ENCODE data around the gene PTPRS. TPM values are rescaled to one million over a fixed set of nuclear protein-coding genes. Genes with fewer than 3 reads are reported as not detected.
"Not testable (repeated sequence)": the region's sequence is repeated elsewhere in the genome, so short reads cannot be mapped to it uniquely, and the experiment has no call there.

PTPRS gene
- total RNA-seq = 100 to 1,000 TPM in 7 of 8 experiments, 10 to 100 TPM in 1; 80.0 to 240 (median 147) TPM

GRCh38 chr19:5340637-5341447, at the start of gene PTPRS:
Gene PTPRS (minus strand): TSS chr19:5340812. CDS start chr19:5286140, 54,672 bp downstream.
- H3K27ac ChIP-seq = peak within 1 kb of the TSS; percentile 90 to 97

GRCh38 chr19:5389353-5389752, 48.7 kb upstream of the PTPRS start:
- in situ Hi-C loops (cut with MboI; ENCODE audit: low pct_unique_long_range_greater_than_20kb in 2 of 9, low sequenced_read_pairs in 9 of 9, unreplicated experiment in 9 of 9) = no loop called here
- Histone ChIP-seq H3K27ac (no peak overlapping the region), H3K4me3 (no peak overlapping the region), H3K4me1 (replicated peaks in 1 of 2) (peaks cover 12 to 22% of the 10 kb centered on the region in 2 donors)
- WGBS, 10 experiments = 14 to 100% (median 69%) methylated on average over 1 to 6 of the region's 6 CpGs; no CpG with 5 or more reads in 2 of the 10 experiments
- ATAC-seq (replicated peaks in 6 of 8) = no peak

More at GRCh38 chr19:5340637-5341447, at the start of gene PTPRS:
- 2 to 10% methylated on average over 4 to 10 of the region's 81 CpGs; no CpG with 5 or more reads in 8 of the 10 experiments for WGBS, 10 experiments
- ATAC-seq (replicated peaks in 6 of 8) = peak; percentile 65 to 88 (median 72)
- peaks cover 19 to 30% of the 10 kb centered on the region in 2 donors for H3K4me1 ChIP-seq (replicated peaks in 1 of 2)
- H3K4me3 ChIP-seq = peak within 1 kb of the TSS; percentile 62 to 99 (median 82)
- in situ Hi-C loops (cut with MboI; ENCODE audit: low pct_unique_long_range_greater_than_20kb in 2 of 9, low sequenced_read_pairs in 9 of 9, unreplicated experiment in 9 of 9) = no loop called here

GRCh38 chr19:5387472-5387871, 46.9 kb upstream of the PTPRS start:
- Histone ChIP-seq H3K27ac (no peak overlapping the region), H3K4me3 (no peak overlapping the region), H3K4me1 (replicated peaks in 1 of 2) (peaks cover 0 to 3% of the 10 kb centered on the region in 2 donors)
- WGBS, 10 experiments = 71 to 100% (median 100%) methylated on average over 1 of the region's 1 CpG; no CpG with 5 or more reads in 5 of the 10 experiments
- in situ Hi-C loops (cut with MboI; ENCODE audit: low pct_unique_long_range_greater_than_20kb in 2 of 9, low sequenced_read_pairs in 9 of 9, unreplicated experiment in 9 of 9) = no loop called here
- peak in 1 of 8 experiments; percentile 12 for ATAC-seq (replicated peaks in 6 of 8)

- 47 to 87% (median 77%) methylated on average over 2 to 8 of the region's 16 CpGs; no CpG with 5 or more reads in 3 of the 10 experiments for WGBS, 10 experiments
Measured at GRCh38 chr19:5386841-5387240, 46.2 kb upstream of the PTPRS start.

GRCh38 chr19:5381197-5381596, 40.6 kb upstream of the PTPRS start:
- ATAC-seq (replicated peaks in 6 of 8); H3K27ac ChIP-seq; H3K4me1 ChIP-seq (replicated peaks in 1 of 2); in situ Hi-C loops (cut with MboI; ENCODE audit: low pct_unique_long_range_greater_than_20kb in 2 of 9, low sequenced_read_pairs in 9 of 9, unreplicated experiment in 9 of 9); H3K4me3 ChIP-seq: not testable (repeated sequence)
- 57 to 100% (median 93%) methylated on average over 1 to 6 of the region's 6 CpGs for WGBS, 10 experiments

More at GRCh38 chr19:5386841-5387240, 46.2 kb upstream of the PTPRS start:
- ATAC-seq (replicated peaks in 6 of 8) = no peak
- Histone ChIP-seq H3K4me1 (replicated peaks in 1 of 2) (no peaks in the 10 kb centered on the region), H3K4me3 (no peak overlapping the region), H3K27ac (no peak overlapping the region)
- in situ Hi-C loops (cut with MboI; ENCODE audit: low pct_unique_long_range_greater_than_20kb in 2 of 9, low sequenced_read_pairs in 9 of 9, unreplicated experiment in 9 of 9) = no loop called here

GRCh38 chr19:5380215-5380919, 39.8 kb upstream of the PTPRS start:
- H3K4me3 ChIP-seq = no peak overlapping the region
- in situ Hi-C loops (cut with MboI; ENCODE audit: low pct_unique_long_range_greater_than_20kb in 2 of 9, low sequenced_read_pairs in 9 of 9, unreplicated experiment in 9 of 9) = no loop called here
- no peaks in the 10 kb centered on the region for H3K4me1 ChIP-seq (replicated peaks in 1 of 2)
- H3K27ac ChIP-seq = no peak overlapping the region
- ATAC-seq (replicated peaks in 6 of 8) = no peak
- WGBS, 10 experiments = 29 to 96% (median 80%) methylated on average over 1 to 9 of the region's 9 CpGs; no CpG with 5 or more reads in 1 of the 10 experiments

- Histone ChIP-seq H3K4me3 (no peak overlapping the region), H3K27ac (no peak overlapping the region), H3K4me1 (replicated peaks in 1 of 2) (no peaks in the 10 kb centered on the region)
- WGBS, 10 experiments = 67 to 100% (median 86%) methylated on average over 1 to 3 of the region's 4 CpGs; no CpG with 5 or more reads in 5 of the 10 experiments
- in situ Hi-C loops (cut with MboI; ENCODE audit: low pct_unique_long_range_greater_than_20kb in 2 of 9, low sequenced_read_pairs in 9 of 9, unreplicated experiment in 9 of 9) = no loop called here
- no peak for ATAC-seq (replicated peaks in 6 of 8)
Measured at GRCh38 chr19:5376928-5377327, 36.3 kb upstream of the PTPRS start.

- no peak overlapping the region for H3K27ac ChIP-seq
- ATAC-seq (replicated peaks in 6 of 8) = no peak
- in situ Hi-C loops (cut with MboI; ENCODE audit: low pct_unique_long_range_greater_than_20kb in 2 of 9, low sequenced_read_pairs in 9 of 9, unreplicated experiment in 9 of 9) = no loop called here
- H3K4me3 ChIP-seq = no peak overlapping the region
- 40 to 94% (median 72%) methylated on average over 1 to 4 of the region's 4 CpGs; no CpG with 5 or more reads in 5 of the 10 experiments for WGBS, 10 experiments
- H3K4me1 ChIP-seq (replicated peaks in 1 of 2) = peaks cover 0 to 4% of the 10 kb centered on the region in 2 donors
Measured at GRCh38 chr19:5372572-5373200, 32.1 kb upstream of the PTPRS start.

- peak; percentile 48 to 82 (median 62) for ATAC-seq (replicated peaks in 6 of 8)
- H3K27ac ChIP-seq = no peak overlapping the region
- in situ Hi-C loops (cut with MboI; ENCODE audit: low pct_unique_long_range_greater_than_20kb in 2 of 9, low sequenced_read_pairs in 9 of 9, unreplicated experiment in 9 of 9) = no loop called here
- H3K4me1 ChIP-seq (replicated peaks in 1 of 2) = peaks cover under 1 to 8% of the 10 kb centered on the region in 2 donors
- no peak overlapping the region for H3K4me3 ChIP-seq
- WGBS, 10 experiments = 0 to 48% (median 28%) methylated on average over 1 to 8 of the region's 8 CpGs; no CpG with 5 or more reads in 6 of the 10 experiments
Measured at GRCh38 chr19:5369962-5370367, 29.4 kb upstream of the PTPRS start.

GRCh38 chr19:5369304-5369703, 28.7 kb upstream of the PTPRS start:
- in situ Hi-C loops (cut with MboI; ENCODE audit: low pct_unique_long_range_greater_than_20kb in 2 of 9, low sequenced_read_pairs in 9 of 9, unreplicated experiment in 9 of 9) = no loop called here
- Histone ChIP-seq H3K27ac (no peak overlapping the region), H3K4me1 (replicated peaks in 1 of 2) (peaks cover 7 to 15% of the 10 kb centered on the region in 2 donors), H3K4me3 (no peak overlapping the region)
- ATAC-seq (replicated peaks in 6 of 8) = no peak
- 43 to 99% (median 86%) methylated on average over 2 to 5 of the region's 5 CpGs for WGBS, 10 experiments

- WGBS, 10 experiments = 0 to 83% (median 61%) methylated on average over 1 to 5 of the region's 5 CpGs
- ATAC-seq (replicated peaks in 6 of 8) = no peak
- H3K4me1 ChIP-seq (replicated peaks in 1 of 2) = peaks cover 13 to 17% of the 10 kb centered on the region in 2 donors
- no peak overlapping the region for H3K27ac ChIP-seq
- in situ Hi-C loops (cut with MboI; ENCODE audit: low pct_unique_long_range_greater_than_20kb in 2 of 9, low sequenced_read_pairs in 9 of 9, unreplicated experiment in 9 of 9) = no loop called here
- no peak overlapping the region for H3K4me3 ChIP-seq
Measured at GRCh38 chr19:5367530-5368133, 27.0 kb upstream of the PTPRS start.

GRCh38 chr19:5365905-5366304, 25.3 kb upstream of the PTPRS start:
- H3K4me3 ChIP-seq = no peak overlapping the region
- H3K4me1 ChIP-seq (replicated peaks in 1 of 2) = peaks cover 13 to 17% of the 10 kb centered on the region in 2 donors
- ATAC-seq (replicated peaks in 6 of 8) = no peak
- H3K27ac ChIP-seq = no peak overlapping the region
- 78 to 100% (median 88%) methylated on average over 1 to 6 of the region's 6 CpGs; no CpG with 5 or more reads in 6 of the 10 experiments for WGBS, 10 experiments
- in situ Hi-C loops (cut with MboI; ENCODE audit: low pct_unique_long_range_greater_than_20kb in 2 of 9, low sequenced_read_pairs in 9 of 9, unreplicated experiment in 9 of 9) = no loop called here
